Astrocyte of the spinal cord (primary cell): Measurements from ENCODE around the gene SMARCA2.

Experiments used
- DNase-seq: peaks from one replicate; pipeline ENCODE4 v3.0.0; 2011; ENCODE audit warnings: low read depth, low spot score
- H3K4me3 ChIP-seq: 2 replicates; pipeline ENCODE4 v1.5.1; 2011; ENCODE audit warnings: low read depth, mild to moderate bottlenecking, low read length, moderate library complexity
- CTCF ChIP-seq: IDR thresholded peaks from 2 replicates; pipeline ENCODE4 v1.5.1; 2012; ENCODE audit warnings: low read depth, mild to moderate bottlenecking, low read length, inconsistent platforms
- in situ Hi-C: cut with HindIII; loops from 2 replicates; pipeline ENCODE4 v1.10.0; 2017; ENCODE audit warnings: low sequenced_read_pairs

Gene SMARCA2

GRCh38 chr9:2106666-2107065, 91.5 kb downstream of the SMARCA2 start:
- TF ChIP-seq CTCF = no peak
- no peak for DNase-seq
- no peak overlapping the region for H3K4me3 ChIP-seq
- in situ Hi-C loops = no loop called here

GRCh38 chr9:2107906-2108451, 92.8 kb downstream of the SMARCA2 start:
- no peak overlapping the region for H3K4me3 ChIP-seq
- TF ChIP-seq CTCF = no peak
- no peak for DNase-seq
- in situ Hi-C loops = no loop called here

- no peak overlapping the region for H3K4me3 ChIP-seq
- in situ Hi-C loops = no loop called here
- no peak for TF ChIP-seq CTCF
- peak; percentile 70 for DNase-seq
Observed at GRCh38 chr9:2109069-2109650, 94.0 kb downstream of the SMARCA2 start.

- in situ Hi-C loops = no loop called here
- TF ChIP-seq CTCF = no peak
- DNase-seq = no peak
- H3K4me3 ChIP-seq = no peak overlapping the region
Observed at GRCh38 chr9:2110036-2110435, 94.9 kb downstream of the SMARCA2 start.

- in situ Hi-C loops = no loop called here
- TF ChIP-seq CTCF = peak; percentile 56
- H3K4me3 ChIP-seq = no peak overlapping the region
- no peak for DNase-seq
Observed at GRCh38 chr9:2116073-2116472, 100.9 kb downstream of the SMARCA2 start.

GRCh38 chr9:2117527-2117926, 102.4 kb downstream of the SMARCA2 start:
- in situ Hi-C loops = no loop called here
- no peak for DNase-seq
- no peak overlapping the region for H3K4me3 ChIP-seq
- TF ChIP-seq CTCF = no peak
